ENCODE results near the gene RAB3GAP2.
"Not testable (repeated sequence)": the region's sequence is repeated elsewhere in the genome, so short reads cannot be mapped to it uniquely, and the experiment has no call there.

Gene RAB3GAP2

GRCh38 chr1:220281159-220281574 lies 8.9 kb upstream of the RAB3GAP2 start:
- DNase-seq: peak; percentile 5

- no peak for DNase-seq
These were observed 8.0 kb upstream of the RAB3GAP2 start for GRCh38 chr1:220280249-220280648.

- DNase-seq: no peak
These were observed 6.7 kb upstream of the RAB3GAP2 start for GRCh38 chr1:220278991-220279390.

GRCh38 chr1:220275430-220275829 lies 3.2 kb upstream of the RAB3GAP2 start:
- no peak for DNase-seq

GRCh38 chr1:220274251-220274855 lies 2.1 kb upstream of the RAB3GAP2 start:
- no peak for DNase-seq

- no peak for DNase-seq
These were observed 513 bp upstream of the RAB3GAP2 start for GRCh38 chr1:220272841-220273090.

GRCh38 chr1:220271706-220272046 lies 577 bp downstream of the RAB3GAP2 start:
- no peak for DNase-seq

- DNase-seq: no peak
These were observed 3.2 kb downstream of the RAB3GAP2 start for GRCh38 chr1:220269036-220269435.

GRCh38 chr1:220267630-220268029 lies 4.6 kb downstream of the RAB3GAP2 start:
- DNase-seq: no peak

GRCh38 chr1:220260228-220260627 lies 12.0 kb downstream of the RAB3GAP2 start:
- DNase-seq: not testable (repeated sequence)

- not testable (repeated sequence) for DNase-seq
These were observed 12.5 kb downstream of the RAB3GAP2 start for GRCh38 chr1:220259756-220260155.

- not testable (repeated sequence) for DNase-seq
These were observed 16.1 kb downstream of the RAB3GAP2 start for GRCh38 chr1:220256194-220256593.

GRCh38 chr1:220255204-220255603 lies 17.0 kb downstream of the RAB3GAP2 start:
- no peak for DNase-seq

- not testable (repeated sequence) for DNase-seq
These were observed 19.0 kb downstream of the RAB3GAP2 start for GRCh38 chr1:220253290-220253689.

- no peak for DNase-seq
These were observed 21.0 kb downstream of the RAB3GAP2 start for GRCh38 chr1:220251272-220251671.

- DNase-seq: no peak
These were observed 21.6 kb downstream of the RAB3GAP2 start for GRCh38 chr1:220250681-220251080.

GRCh38 chr1:220249522-220249921 lies 22.7 kb downstream of the RAB3GAP2 start:
- DNase-seq: no peak

GRCh38 chr1:220248715-220249265 lies 23.5 kb downstream of the RAB3GAP2 start:
- DNase-seq: not testable (repeated sequence)

- DNase-seq: not testable (repeated sequence)
These were observed 26.4 kb downstream of the RAB3GAP2 start for GRCh38 chr1:220245900-220246299.

- DNase-seq: no peak
These were observed 28.3 kb downstream of the RAB3GAP2 start for GRCh38 chr1:220243947-220244346.

- DNase-seq: no peak
These were observed 31.1 kb downstream of the RAB3GAP2 start for GRCh38 chr1:220241072-220241663.

- DNase-seq: no peak
These were observed 32.3 kb downstream of the RAB3GAP2 start for GRCh38 chr1:220239966-220240365.

- DNase-seq: no peak
These were observed 33.0 kb downstream of the RAB3GAP2 start for GRCh38 chr1:220239213-220239612.

- DNase-seq: not testable (repeated sequence)
These were observed 36.0 kb downstream of the RAB3GAP2 start for GRCh38 chr1:220236278-220236677.

- peak; percentile 17 for DNase-seq
These were observed 36.8 kb downstream of the RAB3GAP2 start for GRCh38 chr1:220235462-220235861.
